AG04449 (cell line): ENCODE results near the gene S100A12.
A peak's percentile ranks its signal among the peaks of the same experiment; 100 is the strongest.
"Not testable (repeated sequence)": the region's sequence is repeated elsewhere in the genome, so short reads cannot be mapped to it uniquely, and the experiment has no call there.

ENCODE experiments used
- CTCF ChIA-PET: fragments of 350-600 bp; formaldehyde crosslinking; extraction: SDS; loops from one replicate; lab custom pipeline; 2021; ENCODE audit warnings: antibody characterized with exemption; lab: Yijun Ruan, JAX
- POLR2A ChIA-PET: fragments of 400-600, 350-600 bp; formaldehyde crosslinking; extraction: SDS; loops from one replicate; lab custom pipeline; 2020; ENCODE audit warnings: antibody characterized with exemption, inconsistent platforms; lab: Yijun Ruan, JAX
- DNase-seq: peaks from one replicate; pipeline ENCODE4 v3.0.0-alpha.2; 2010; ENCODE audit warnings: low read depth, low spot score
- H3K4me3 ChIP-seq: 2 replicates; pipeline ENCODE4 v1.5.1; 2011; ENCODE audit warnings: low read depth, mild to moderate bottlenecking, control low read depth, low read length
- TF ChIP-seq, protein P1 (sequence below): IDR thresholded peaks from one replicate; pipeline ENCODE4 v1.5.1; 2011; ENCODE audit warnings: mild to moderate bottlenecking, moderate library complexity, low read length, control low read depth, inconsistent platforms; ENCODE audit not compliant: insufficient read depth; ENCODE audit errors: missing control alignments

Gene S100A12

DNA sequence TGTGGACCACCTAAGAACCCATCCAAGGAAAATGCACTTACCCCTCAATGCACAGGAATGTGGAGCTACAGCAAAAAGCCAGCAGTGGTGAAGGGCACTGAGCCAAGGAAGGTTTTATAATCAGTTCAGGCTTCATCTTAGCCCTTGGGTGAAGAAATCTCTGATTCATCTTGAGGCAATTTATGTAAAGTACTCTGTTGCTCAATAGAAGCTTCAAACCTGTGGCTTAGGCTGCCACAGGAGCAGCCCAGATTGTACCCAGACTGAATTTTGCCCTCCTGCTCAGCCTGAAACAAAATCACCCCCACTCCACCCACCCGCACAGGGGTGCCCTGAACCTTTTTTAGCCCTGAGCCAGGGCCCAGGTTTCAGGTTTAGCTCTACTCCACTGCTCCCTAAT lies at the start of gene S100A12:
TSS of gene S100A12 (minus strand) at position 111 of the 400 bp plus-strand sequence. CDS start 1,029 bp downstream, outside the sequence.
- ChIA-PET CTCF (interaction anchor here (1.2 to 1.7 kb wide), 4 partner anchors 20 to 135 kb away, joined by 3 to 5 read pairs (median 4); no protein-coding TSS in a partner anchor), POLR2A (no interaction called here)
- DNase-seq = peak; percentile 53
- TF ChIP-seq, protein P1, sequence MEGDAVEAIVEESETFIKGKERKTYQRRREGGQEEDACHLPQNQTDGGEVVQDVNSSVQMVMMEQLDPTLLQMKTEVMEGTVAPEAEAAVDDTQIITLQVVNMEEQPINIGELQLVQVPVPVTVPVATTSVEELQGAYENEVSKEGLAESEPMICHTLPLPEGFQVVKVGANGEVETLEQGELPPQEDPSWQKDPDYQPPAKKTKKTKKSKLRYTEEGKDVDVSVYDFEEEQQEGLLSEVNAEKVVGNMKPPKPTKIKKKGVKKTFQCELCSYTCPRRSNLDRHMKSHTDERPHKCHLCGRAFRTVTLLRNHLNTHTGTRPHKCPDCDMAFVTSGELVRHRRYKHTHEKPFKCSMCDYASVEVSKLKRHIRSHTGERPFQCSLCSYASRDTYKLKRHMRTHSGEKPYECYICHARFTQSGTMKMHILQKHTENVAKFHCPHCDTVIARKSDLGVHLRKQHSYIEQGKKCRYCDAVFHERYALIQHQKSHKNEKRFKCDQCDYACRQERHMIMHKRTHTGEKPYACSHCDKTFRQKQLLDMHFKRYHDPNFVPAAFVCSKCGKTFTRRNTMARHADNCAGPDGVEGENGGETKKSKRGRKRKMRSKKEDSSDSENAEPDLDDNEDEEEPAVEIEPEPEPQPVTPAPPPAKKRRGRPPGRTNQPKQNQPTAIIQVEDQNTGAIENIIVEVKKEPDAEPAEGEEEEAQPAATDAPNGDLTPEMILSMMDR = no peak
- no peak within 1 kb of the TSS for H3K4me3 ChIP-seq

DNA sequence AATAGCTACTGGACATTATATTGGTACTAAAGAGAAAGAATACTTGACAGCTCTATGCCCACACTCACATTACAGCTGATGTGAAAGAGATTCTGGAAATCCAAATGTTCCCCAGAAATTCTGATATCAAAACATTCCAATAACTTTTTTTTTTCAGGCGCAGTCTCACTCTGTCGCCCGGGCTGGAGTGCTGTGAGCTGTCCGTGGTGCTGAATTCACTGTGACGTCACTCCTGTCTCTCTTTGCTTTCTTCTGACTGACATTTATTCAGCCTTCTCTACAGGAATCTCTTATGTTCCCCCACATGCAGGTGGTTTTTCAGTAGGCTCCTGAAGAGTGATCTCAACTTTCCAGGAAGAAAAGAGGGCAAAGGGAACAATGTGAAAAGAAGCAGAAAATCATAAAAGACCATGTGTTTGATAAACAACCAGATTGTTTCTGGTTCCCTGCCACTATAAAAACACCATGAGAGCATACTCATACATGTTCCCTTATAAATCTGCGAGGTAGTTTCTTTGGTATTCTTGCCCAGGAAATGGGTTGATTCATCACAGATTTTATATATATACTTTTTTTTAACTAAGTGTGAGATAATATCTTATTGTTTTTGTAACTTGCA lies 47.1 kb upstream of the S100A12 start:
- DNase-seq = no peak
- CTCF ChIA-PET = no interaction called here
- TF ChIP-seq, protein P1 = no peak
- H3K4me3 ChIP-seq = no peak overlapping the region
- POLR2A ChIA-PET = no interaction called here

DNA sequence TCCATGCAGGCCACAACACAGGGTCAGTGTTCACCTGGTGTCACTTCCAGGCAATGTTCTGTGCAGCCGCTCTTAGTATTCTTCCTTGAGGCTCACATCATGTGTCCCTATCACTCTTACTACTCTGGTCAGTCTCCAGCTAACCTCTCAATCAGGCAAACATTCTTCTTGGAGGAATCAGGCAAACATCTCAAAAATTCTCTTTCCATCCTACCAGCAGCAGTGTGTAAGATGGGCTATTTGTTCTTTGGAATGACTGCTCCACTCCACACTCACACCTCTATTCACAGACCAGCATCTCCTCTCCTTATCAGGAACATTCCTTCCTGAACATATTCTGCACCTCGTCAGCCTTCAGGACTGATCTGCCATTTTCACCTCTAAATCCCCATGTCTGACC lies 44.9 kb upstream of the S100A12 start:
- TF ChIP-seq, protein P1 = no peak
- DNase-seq = no peak
- no peak overlapping the region for H3K4me3 ChIP-seq
- CTCF ChIA-PET = no interaction called here
- POLR2A ChIA-PET = no interaction called here

DNA sequence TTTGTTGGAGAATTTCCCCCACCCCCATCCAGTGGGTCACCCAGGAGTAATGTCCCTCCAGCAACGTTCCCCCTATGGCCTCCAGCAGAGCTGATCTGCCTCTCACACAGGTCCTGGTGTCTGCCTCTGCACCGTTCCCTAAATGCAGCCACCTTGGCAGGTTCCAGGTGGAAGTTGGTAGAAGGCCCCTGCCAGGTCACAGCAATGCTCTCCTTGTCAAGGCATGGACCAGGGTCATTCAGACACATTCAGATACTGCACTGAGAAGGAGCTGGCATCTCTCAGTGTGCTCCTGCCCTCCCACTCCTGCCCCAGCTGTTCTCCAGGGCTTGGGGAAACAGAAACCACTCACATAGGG lies 44.0 kb upstream of the S100A12 start:
- DNase-seq, CTCF ChIA-PET, POLR2A ChIA-PET, H3K4me3 ChIP-seq: not testable (repeated sequence)

DNA sequence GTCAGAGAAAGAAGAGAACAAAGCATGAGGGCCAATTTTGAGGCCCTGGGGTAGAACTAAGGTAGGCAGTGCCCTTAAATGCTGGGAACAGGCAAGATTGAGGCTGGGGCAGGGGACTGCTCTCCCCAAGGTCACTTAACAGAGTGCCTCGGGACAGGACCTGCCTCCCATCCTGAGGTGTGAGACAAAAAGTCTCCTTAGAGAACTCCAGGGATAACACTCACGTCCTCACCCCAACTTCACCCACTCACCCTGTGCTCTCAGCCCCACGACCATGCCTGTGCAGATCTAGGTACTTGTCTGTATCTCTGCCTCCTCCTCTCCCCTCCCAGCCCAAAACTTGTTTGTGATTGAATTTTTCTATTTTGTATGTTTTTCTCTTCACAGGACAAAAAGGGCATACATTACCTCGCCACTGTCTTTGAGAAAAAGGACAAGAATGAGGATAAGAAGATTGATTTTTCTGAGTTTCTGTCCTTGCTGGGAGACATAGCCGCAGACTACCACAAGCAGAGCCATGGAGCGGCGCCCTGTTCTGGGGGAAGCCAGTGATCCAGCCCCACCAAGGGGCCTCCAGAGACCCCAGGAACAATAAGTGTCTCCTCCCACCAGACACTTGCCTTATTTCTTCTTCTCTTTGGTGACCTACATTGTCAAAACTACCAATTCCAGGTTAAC lies 43.5 kb upstream of the S100A12 start:
- DNase-seq, POLR2A ChIA-PET, H3K4me3 ChIP-seq, CTCF ChIA-PET: not testable (repeated sequence)

DNA sequence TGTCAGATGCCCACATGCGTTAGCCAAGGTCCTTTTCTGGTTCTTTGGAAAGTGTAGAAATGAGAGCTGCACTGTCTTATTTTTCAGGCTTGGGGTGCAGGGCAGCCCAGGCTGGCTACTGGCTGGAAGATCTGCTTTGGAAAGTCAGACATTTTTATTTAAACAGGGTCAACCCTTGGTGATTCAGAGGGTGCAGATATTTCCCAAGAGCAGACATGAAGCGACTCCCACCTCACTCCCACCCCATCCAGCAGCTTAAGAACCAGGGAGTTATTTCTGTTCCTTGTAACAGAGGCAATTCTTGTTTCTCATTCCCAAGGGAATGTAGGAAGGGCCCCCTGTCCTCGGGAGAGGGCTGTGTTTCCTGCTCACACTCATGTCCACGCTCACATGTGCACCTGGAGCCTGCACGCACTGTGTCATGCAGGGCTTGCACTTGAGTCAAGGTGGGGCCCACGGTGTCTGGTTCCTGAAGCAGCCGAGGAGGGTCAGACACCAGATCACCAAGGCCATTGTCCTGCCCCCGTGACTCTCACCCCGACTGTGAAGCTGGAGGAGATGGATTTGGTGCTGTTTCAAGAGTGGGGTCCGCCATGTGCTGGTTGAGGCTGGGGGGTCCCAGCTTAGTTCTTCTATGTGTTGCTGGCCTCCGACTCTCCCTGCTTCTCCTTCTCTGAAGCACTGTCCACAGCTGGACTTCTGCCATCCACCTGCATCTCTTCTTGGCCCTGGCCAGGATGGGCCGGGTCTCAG lies 41.9 kb upstream of the S100A12 start:
- H3K4me3 ChIP-seq = no peak overlapping the region
- ChIA-PET CTCF (no interaction called here), POLR2A (no interaction called here)
- DNase-seq = no peak
- TF ChIP-seq, protein P1 = no peak

DNA sequence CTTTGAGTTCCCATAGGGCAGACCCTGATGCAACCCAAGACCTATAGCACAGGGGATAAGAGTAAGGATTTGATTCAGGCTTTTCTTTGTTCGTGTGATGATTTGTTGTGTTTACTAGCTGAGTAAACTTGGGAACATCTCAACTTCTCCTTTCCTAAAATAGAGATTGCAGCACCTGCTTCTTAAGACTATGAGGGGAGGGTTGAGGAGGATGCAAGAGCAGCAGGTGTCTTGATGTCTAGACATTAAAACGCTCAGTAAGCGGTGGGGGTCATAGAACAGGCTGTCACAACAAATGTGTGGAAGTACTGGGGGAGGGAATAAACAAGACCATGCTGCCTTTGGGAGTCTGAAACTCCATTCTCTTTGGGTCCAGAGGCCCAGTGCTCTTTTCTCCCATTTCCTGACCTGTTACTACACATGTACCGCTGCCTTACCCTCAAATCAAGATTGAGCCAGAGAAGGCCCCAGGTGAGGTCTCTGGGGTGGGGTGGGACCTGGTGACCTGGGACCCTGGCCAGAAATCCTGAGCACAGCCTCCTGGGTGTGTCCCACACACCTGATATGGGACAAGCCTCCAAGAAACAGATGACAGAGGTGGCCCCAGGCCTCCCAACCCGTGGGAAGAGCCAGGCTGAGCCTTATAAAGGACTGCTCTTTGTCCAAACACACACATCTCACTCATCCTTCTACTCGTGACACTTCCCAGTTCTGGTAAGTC lies 40.6 kb upstream of the S100A12 start, which contains the start of gene S100A7A:
TSS of gene S100A7A (plus strand) at position 671 of the 721 bp plus-strand sequence. CDS start 1,563 bp downstream, outside the sequence.
- H3K4me3 ChIP-seq = no peak within 1 kb of the TSS
- no peak for DNase-seq
- POLR2A ChIA-PET = no interaction called here
- CTCF ChIA-PET = no interaction called here
- TF ChIP-seq, protein P1 = no peak

DNA sequence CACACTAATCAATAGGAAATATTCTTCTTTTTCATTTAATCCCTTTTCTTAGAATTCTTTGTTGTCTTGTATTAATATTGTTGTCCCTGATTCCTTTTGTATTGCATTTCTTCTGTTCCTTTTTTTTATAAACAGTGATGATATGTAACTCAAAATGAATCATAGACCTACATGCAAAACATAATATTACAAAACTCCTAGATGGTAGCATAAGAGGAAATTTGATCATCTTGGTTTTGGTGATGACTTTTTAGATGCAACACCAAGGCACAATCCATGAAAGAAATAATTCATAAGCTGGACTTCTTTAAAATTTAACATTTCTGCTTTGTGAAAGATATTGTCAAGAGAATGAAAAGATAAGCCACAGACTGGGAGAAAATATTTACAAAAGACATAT lies 38.5 kb upstream of the S100A12 start:
- POLR2A ChIA-PET, DNase-seq, H3K4me3 ChIP-seq, CTCF ChIA-PET: not testable (repeated sequence)

DNA sequence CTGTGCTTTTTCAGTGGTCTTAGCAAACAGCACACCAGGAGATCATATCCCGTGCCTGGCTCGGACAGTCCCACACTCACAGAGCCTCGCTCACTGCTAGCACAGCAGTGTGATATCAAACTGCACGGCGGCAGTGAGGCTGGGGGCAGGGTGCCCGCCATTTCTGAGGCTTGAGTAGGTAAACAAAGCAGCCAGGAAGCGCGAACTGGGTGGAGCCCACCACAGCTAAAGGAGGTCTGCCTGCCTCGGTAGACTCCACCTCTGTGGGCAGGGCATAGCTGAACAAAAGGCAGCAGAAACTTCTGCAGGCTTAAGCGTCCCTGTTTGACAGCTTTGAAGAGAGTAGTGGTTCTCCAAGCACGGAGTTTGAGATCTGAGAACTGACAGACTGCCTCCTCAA lies 31.9 kb upstream of the S100A12 start:
- POLR2A ChIA-PET, H3K4me3 ChIP-seq, DNase-seq, CTCF ChIA-PET: not testable (repeated sequence)
